ENCODE results near the gene THSD7B. TPM values are rescaled to one million over a fixed set of nuclear protein-coding genes. Genes with fewer than 3 reads are reported as not detected.

THSD7B gene
- total and polyA plus RNA-seq, 2 experiments from 2014 or later: 0.86 to 3.8 TPM

DNA sequence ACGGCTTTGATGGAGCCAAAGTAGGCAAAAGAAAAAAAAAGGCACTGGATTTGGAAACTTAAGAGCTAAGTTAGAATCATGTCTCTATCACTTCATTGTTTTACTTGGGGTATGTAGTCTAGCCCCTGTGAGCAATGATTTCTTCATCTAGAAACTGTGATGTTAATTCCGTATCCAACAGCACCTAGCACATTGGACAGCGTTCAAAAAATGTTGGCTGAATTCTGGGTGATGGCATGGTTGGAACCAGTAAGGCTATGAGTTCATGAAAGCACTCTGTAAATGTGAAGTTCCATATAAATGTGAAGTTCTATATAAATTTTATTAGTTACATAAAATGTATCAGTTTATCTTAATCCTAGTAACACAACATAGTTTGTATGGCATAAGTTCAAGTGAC lies 890.5 kb downstream of the THSD7B start:
- H3K36me3 Mint-ChIP-seq (ENCODE audit: low read depth): no peaks in the 10 kb centered on the region
- no peak overlapping the region for H3K27ac ChIP-seq (ENCODE audit: low read depth)
- ATAC-seq (no peak), DNase-seq (ENCODE audit: low spot score) (no peak)
- no peak overlapping the region for H3K4me2 ChIP-seq
- no peaks in the 10 kb centered on the region for H3F3A ChIP-seq (replicated peaks; ENCODE audit: low read depth)
- H3K4me1 ChIP-seq (ENCODE audit: insufficient read depth): no peaks in the 10 kb centered on the region
- H2AFZ ChIP-seq: no peak overlapping the region
- no peaks in the 10 kb centered on the region for H3K27me3 ChIP-seq (ENCODE audit: insufficient read depth)
- no peaks in the 10 kb centered on the region for H3K36me3 ChIP-seq (ENCODE audit: insufficient read depth)
- no peak overlapping the region for H3K4me3 Mint-ChIP-seq
- H3K9me3 Mint-ChIP-seq: no peaks in the 10 kb centered on the region
- H3K4me3 ChIP-seq: no peak overlapping the region
- H3K27ac Mint-ChIP-seq: no peak overlapping the region
- no peaks in the 10 kb centered on the region for H3K4me1 Mint-ChIP-seq
- H3K9me2 ChIP-seq (ENCODE audit: insufficient read depth): no peaks in the 10 kb centered on the region
- TF ChIP-seq STAT1 (IDR thresholded peaks at IDR 0.05; ENCODE audit: unreplicated experiment): no peak
- TF ChIP-seq CREB1 (CRISPR knock-in tag; IDR thresholded peaks at IDR 0.05; ENCODE audit: low read depth): no peak
- no peak for TF ChIP-seq ZNF114 (CRISPR knock-in tag; IDR thresholded peaks at IDR 0.05)
- TF ChIP-seq EZH2phosphoT487 (IDR thresholded peaks at IDR 0.05; ENCODE audit: unreplicated experiment): no peak
- no peak for TF ChIP-seq JUNB (IDR thresholded peaks at IDR 0.05; ENCODE audit: unreplicated experiment)
- no peak for TF ChIP-seq NANOG (IDR thresholded peaks at IDR 0.05; ENCODE audit: borderline replicate concordance)
- TF ChIP-seq, protein P1, sequence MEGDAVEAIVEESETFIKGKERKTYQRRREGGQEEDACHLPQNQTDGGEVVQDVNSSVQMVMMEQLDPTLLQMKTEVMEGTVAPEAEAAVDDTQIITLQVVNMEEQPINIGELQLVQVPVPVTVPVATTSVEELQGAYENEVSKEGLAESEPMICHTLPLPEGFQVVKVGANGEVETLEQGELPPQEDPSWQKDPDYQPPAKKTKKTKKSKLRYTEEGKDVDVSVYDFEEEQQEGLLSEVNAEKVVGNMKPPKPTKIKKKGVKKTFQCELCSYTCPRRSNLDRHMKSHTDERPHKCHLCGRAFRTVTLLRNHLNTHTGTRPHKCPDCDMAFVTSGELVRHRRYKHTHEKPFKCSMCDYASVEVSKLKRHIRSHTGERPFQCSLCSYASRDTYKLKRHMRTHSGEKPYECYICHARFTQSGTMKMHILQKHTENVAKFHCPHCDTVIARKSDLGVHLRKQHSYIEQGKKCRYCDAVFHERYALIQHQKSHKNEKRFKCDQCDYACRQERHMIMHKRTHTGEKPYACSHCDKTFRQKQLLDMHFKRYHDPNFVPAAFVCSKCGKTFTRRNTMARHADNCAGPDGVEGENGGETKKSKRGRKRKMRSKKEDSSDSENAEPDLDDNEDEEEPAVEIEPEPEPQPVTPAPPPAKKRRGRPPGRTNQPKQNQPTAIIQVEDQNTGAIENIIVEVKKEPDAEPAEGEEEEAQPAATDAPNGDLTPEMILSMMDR (conservative IDR thresholded peaks at IDR 0.05; ENCODE audit: low read depth in 2 of 2): no peak
- TF ChIP-seq, protein P2, sequence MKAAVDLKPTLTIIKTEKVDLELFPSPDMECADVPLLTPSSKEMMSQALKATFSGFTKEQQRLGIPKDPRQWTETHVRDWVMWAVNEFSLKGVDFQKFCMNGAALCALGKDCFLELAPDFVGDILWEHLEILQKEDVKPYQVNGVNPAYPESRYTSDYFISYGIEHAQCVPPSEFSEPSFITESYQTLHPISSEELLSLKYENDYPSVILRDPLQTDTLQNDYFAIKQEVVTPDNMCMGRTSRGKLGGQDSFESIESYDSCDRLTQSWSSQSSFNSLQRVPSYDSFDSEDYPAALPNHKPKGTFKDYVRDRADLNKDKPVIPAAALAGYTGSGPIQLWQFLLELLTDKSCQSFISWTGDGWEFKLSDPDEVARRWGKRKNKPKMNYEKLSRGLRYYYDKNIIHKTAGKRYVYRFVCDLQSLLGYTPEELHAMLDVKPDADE (IDR thresholded peaks at IDR 0.05): no peak
- no peak for TF ChIP-seq ZNF331 (CRISPR knock-in tag; IDR thresholded peaks at IDR 0.05; ENCODE audit: low read depth)
- TF ChIP-seq EZH2 (IDR thresholded peaks at IDR 0.05; ENCODE audit: low read depth, unreplicated experiment): no peak
- H3K27me3 Mint-ChIP-seq (ENCODE audit: insufficient read depth, low read depth, poor library complexity): no peaks in the 10 kb centered on the region
- H4K20me1 ChIP-seq (replicated peaks; ENCODE audit: insufficient read depth): no peaks in the 10 kb centered on the region
- H3K79me2 ChIP-seq (replicated peaks; ENCODE audit: insufficient read depth): no peaks in the 10 kb centered on the region

DNA sequence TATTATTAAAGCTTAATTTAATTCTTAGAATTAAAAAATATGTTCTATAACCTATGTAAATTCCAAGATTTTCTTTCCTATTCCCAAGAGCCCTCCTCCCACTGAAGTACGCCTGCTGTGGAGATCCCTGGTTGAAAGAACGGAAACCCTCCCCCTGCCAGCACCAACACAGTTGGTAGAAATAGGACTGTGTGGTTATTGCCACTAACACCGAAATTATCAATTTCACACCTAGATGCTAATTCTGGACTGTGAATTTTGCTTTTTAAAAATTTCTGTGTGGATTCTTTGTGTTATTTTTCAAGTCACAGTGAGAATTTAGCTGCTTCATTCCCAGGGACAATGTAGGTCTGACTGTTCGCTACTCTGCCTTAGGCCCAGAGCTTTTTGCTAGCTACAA lies 893.1 kb downstream of the THSD7B start:
- no peak overlapping the region for H3K4me3 Mint-ChIP-seq
- no peak overlapping the region for H3K27ac Mint-ChIP-seq
- H3K27me3 Mint-ChIP-seq (ENCODE audit: insufficient read depth, low read depth, poor library complexity): no peaks in the 10 kb centered on the region
- Histone ChIP-seq H3F3A (replicated peaks; ENCODE audit: low read depth) (no peaks in the 10 kb centered on the region), H3K4me2 (no peak overlapping the region), H4K20me1 (replicated peaks; ENCODE audit: insufficient read depth) (no peaks in the 10 kb centered on the region), H2AFZ (no peak overlapping the region), H3K9me2 (ENCODE audit: insufficient read depth) (no peaks in the 10 kb centered on the region), H3K79me2 (replicated peaks; ENCODE audit: insufficient read depth) (no peaks in the 10 kb centered on the region), H3K36me3 (ENCODE audit: insufficient read depth) (no peaks in the 10 kb centered on the region), H3K27ac (ENCODE audit: low read depth) (no peak overlapping the region), H3K4me3 (no peak overlapping the region), H3K27me3 (ENCODE audit: insufficient read depth) (no peaks in the 10 kb centered on the region), H3K4me1 (ENCODE audit: insufficient read depth) (no peaks in the 10 kb centered on the region)
- H3K9me3 Mint-ChIP-seq: peaks cover 2% of the 10 kb centered on the region; the same call in 1 of the 3 replicates
- DNase-seq (ENCODE audit: low spot score) (no peak), ATAC-seq (no peak)
- TF ChIP-seq, protein P3, sequence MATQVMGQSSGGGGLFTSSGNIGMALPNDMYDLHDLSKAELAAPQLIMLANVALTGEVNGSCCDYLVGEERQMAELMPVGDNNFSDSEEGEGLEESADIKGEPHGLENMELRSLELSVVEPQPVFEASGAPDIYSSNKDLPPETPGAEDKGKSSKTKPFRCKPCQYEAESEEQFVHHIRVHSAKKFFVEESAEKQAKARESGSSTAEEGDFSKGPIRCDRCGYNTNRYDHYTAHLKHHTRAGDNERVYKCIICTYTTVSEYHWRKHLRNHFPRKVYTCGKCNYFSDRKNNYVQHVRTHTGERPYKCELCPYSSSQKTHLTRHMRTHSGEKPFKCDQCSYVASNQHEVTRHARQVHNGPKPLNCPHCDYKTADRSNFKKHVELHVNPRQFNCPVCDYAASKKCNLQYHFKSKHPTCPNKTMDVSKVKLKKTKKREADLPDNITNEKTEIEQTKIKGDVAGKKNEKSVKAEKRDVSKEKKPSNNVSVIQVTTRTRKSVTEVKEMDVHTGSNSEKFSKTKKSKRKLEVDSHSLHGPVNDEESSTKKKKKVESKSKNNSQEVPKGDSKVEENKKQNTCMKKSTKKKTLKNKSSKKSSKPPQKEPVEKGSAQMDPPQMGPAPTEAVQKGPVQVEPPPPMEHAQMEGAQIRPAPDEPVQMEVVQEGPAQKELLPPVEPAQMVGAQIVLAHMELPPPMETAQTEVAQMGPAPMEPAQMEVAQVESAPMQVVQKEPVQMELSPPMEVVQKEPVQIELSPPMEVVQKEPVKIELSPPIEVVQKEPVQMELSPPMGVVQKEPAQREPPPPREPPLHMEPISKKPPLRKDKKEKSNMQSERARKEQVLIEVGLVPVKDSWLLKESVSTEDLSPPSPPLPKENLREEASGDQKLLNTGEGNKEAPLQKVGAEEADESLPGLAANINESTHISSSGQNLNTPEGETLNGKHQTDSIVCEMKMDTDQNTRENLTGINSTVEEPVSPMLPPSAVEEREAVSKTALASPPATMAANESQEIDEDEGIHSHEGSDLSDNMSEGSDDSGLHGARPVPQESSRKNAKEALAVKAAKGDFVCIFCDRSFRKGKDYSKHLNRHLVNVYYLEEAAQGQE (IDR thresholded peaks at IDR 0.05; ENCODE audit: unreplicated experiment): no peak
- no peak for TF ChIP-seq STAT1 (IDR thresholded peaks at IDR 0.05; ENCODE audit: unreplicated experiment)
- no peak for TF ChIP-seq JUNB (IDR thresholded peaks at IDR 0.05; ENCODE audit: unreplicated experiment)
- TF ChIP-seq CREB1 (CRISPR knock-in tag; IDR thresholded peaks at IDR 0.05; ENCODE audit: low read depth): no peak
- no peak for TF ChIP-seq EZH2phosphoT487 (IDR thresholded peaks at IDR 0.05; ENCODE audit: unreplicated experiment)
- no peak for TF ChIP-seq POLR2AphosphoS5 (IDR thresholded peaks at IDR 0.05; ENCODE audit: low read depth)
- H3K36me3 Mint-ChIP-seq (ENCODE audit: low read depth): no peaks in the 10 kb centered on the region
- H3K4me1 Mint-ChIP-seq: no peaks in the 10 kb centered on the region
